CD4-positive, alpha-beta T cell treated with Interleukin-2 at 100 ng/mL for 4 hours (primary cell): ENCODE results near the gene CEP350.

Source experiments
- DNase-seq: peaks from one replicate; pipeline ENCODE4 v3.0.0-alpha.2; 2020; ENCODE audit warnings: low spot score

The CEP350 gene

DNA sequence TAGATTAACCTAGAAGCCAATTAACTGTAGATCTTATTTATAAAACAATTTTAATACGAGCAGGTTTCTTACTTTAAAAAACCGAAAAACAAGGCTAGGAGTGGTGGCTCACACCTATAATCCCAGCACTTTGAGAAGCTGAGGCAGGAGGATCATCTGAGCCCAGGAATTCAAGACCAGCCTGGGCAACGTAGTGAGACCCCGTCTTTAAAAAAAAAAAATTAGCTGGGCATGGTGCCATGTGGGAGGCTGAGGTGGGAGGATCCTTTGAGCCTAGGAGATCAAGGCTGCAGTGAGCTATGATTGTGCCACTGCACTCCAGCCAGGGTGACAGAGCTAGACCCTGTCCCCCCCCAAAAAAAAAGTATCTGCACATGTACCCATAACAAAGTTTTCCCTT, 110.8 kb downstream of the CEP350 start:
- no peak for DNase-seq

DNA sequence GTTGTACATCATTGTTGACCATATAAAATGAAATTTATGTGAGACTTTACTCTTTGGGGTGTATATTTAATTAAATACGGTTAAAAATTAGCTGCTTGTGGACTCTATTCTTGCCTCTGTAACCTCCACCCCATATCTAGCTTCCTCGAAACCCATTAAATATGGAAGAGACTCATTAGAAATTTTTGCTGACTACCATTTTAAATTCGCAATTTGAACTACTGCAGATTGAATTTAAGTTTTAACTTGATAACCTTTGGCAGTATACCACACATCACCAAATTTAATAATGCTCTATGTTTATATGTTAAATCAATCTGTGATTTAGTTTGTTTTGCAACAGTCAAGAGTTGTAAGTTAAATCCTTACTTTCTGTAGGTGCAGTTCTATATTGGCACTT, 111.5 kb downstream of the CEP350 start:
- DNase-seq: no peak

GRCh38 chr1:180070286-180070685, 115.7 kb downstream of the CEP350 start:
- DNase-seq: no peak

- no peak for DNase-seq
Measured at GRCh38 chr1:180071759-180072158, 117.1 kb downstream of the CEP350 start.

DNA sequence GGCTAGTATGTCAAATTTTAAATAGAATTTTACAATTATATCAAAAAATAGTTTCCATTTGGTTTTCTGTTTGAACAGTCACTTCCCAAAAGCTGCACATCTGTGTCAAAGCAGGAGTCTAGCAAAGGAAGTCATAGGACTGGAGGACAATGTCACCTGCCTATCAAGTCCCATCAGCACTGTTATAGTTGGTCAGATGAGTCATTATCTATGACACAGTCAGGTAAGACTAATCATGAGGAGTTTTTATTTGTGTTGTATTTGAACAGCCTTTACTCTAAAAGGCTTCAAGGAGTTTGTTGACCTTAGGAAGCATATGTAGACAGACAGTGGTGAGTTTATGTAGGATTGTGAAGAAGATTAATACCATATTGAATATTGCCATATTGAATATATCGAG, 125.8 kb downstream of the CEP350 start:
- no peak for DNase-seq

DNA sequence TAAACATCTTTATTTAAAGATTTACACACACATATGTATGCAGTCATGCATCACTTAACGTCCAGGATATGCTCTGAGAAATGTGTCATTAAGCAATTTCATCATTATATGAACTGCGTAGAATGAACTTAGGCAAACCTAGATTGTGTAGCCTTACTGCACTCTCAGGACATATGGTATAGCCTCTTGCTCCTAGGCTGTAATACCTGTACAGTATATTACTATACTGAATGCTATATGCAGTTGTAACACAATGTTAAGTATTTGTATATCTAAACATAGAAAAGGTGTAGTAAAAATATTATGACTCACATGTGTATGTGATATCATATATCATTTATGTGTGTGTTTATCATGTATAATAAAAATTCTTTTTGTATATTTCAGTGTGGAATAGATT, 126.9 kb downstream of the CEP350 start:
- DNase-seq: no peak

DNA sequence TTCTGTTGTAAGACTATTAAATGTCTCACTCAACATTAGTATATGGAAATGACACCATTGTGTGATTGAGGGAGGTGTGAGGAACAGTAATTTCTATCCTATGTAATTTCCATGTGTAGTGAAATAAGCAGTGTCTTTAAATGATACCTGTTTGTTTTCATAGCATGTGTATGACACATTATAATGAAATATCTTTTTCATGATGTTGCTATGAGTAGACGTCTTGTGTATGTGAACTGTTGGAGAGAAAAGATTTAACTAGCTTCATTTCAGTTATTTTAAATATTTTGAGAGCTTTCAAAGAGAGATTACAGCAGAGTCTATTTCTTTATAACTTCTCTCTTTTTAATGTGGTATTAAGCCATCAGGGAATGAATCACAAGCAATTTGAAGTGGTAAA, 128.6 kb downstream of the CEP350 start:
- no peak for DNase-seq

- DNase-seq: no peak
Measured at GRCh38 chr1:180084867-180085266, 130.3 kb downstream of the CEP350 start.

- DNase-seq: no peak
Measured at GRCh38 chr1:180085331-180085730, 130.7 kb downstream of the CEP350 start.

GRCh38 chr1:180092931-180093650, 138.5 kb downstream of the CEP350 start:
- DNase-seq: no peak

GRCh38 chr1:180094705-180095295, 140.2 kb downstream of the CEP350 start:
- DNase-seq: no peak

DNA sequence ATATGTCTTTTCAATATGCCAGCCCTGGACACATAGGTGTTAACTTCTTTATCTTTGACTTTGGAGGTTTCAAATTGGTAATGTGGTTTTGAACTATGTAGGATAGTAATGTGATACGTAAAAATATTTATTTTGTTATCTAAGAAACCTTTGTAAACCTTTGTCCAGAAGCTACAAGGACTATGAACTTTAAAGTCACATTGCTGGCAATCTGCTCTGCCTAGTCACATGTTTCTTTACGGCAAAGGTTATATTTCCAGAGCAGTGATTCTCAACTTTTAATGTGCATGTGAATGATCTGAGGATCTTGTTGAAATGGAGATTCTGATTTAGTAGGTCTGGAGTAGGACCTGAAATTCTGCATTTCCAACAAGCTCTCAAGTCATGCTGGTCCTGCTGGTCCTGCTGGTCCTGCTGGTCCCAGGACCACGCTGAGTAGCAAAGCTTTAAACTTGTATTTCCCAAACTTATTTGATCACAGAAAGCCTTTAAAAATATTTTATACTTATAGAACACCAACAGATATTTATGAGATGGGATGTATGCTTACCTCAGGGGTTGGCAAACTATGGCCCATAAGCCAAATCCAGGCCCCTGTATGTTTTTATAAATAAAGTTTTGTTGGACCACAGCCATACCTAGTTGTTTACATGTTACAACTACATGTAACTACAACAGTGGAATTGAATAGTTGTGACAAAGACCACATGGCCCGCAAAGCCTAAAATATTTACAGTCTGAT, 142.1 kb downstream of the CEP350 start:
- DNase-seq: no peak

DNA sequence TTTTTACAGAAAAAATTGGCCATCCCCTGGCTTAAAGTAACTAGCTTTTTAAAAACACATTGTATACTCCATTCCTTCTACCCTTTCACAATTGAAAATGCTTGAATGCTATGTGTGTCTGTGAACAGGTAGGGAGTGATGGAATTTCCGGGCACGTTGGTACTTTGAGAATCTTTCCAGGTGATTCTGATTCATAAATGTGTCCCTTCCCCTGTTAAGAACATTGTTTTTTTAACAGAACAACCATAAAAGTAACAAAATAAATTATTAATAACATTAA, 142.7 kb downstream of the CEP350 start:
- DNase-seq: no peak

- no peak for DNase-seq
Measured at GRCh38 chr1:180101411-180101810, 146.8 kb downstream of the CEP350 start.

GRCh38 chr1:180103819-180104218, 149.2 kb downstream of the CEP350 start:
- no peak for DNase-seq

- DNase-seq: no peak
Measured at GRCh38 chr1:180112091-180112490, 157.5 kb downstream of the CEP350 start.

DNA sequence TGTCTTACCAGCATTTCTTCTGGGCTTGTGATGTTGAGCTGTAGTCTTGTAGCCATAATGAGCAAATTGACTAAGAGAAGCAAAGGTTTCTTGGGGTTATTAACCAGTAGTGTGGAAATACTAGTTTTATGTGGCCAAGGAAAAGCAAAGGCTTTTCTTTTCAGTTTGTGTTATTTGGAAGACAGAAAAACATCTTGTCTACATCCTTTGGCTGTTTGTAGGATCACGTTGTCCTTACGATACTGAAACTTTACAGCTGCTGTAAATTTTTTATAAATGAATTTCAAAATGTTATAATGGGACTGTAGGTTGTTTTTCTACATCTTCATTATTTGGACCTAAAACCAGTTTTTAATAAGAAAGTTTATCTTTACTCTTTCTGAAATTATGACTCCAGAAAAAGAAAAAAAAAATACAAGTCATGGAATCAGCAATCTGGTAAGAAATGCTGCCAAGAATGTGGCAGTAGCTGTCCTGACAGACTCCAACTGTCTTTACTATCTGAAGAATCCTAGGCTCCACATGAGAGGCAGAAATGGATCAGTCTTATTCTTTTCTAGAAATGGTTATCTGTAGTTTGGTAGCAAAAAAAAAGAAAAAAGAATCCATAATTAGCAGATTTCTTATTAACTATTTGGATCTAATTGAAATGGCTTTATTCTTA, 158.5 kb downstream of the CEP350 start:
- no peak for DNase-seq

- no peak for DNase-seq
Measured at GRCh38 chr1:180114396-180114945, 159.9 kb downstream of the CEP350 start.

GRCh38 chr1:180116964-180117763, 162.6 kb downstream of the CEP350 start:
- no peak for DNase-seq

DNA sequence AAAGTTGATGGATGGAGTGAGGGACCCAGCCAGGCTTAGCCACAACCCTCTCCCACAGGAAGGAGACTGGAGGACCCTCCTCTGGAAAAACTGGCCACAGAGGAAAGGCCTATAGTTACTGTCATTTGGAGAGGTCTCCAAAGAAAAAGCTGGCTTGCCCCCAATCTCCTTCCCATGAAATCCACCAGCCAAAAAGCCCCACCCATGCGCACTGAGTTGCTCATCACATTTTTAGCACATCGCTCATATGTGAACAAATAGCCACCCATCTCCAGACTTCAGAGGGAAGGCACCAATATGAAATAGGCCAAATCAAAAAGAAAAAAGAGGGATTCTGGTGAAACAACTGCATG, 163.1 kb downstream of the CEP350 start:
- DNase-seq: no peak

DNA sequence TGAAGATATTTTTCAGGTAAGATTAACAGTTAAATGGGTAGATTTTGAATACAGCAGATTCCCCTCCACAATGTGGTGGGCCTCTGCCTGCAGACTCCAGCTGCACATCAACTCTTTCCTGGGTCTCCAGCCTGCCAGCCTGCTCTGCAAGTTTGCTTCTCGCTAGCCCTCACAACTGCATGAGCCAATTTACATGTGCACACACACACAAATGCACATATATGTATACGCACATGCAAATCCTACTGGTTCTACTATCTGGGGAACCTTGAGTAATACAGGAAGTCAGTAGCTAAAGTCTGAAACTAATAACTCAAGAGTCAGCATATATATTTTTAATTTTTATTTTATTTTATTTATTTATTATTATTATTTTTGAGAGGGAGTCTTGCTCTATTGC, 165.2 kb downstream of the CEP350 start:
- DNase-seq: no peak

DNA sequence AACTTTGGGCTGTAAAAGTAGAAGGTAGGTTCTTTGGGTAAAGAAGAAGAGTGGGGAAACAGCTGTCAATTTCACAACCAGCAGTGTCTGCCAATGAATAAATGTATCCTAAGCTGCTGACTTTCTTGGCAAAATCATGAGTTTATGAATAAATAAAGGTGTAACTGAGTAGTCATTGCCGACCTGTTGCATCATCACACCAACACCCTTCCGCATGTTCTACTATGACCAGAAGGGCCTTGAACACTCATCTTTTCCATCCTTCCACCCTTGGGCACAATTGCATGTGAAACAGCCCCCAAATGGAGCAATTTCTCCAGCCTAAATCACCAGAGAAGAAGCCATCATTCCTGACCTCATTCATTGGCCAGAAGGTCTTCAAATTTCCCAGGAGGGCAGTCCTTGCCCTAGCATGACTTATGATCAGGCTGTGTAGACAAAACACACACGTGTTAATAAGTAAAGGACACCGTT, 168.9 kb downstream of the CEP350 start:
- DNase-seq: no peak
